Common myeloid progenitor, CD34-positive (primary cell): ENCODE results near the gene ITPK1.

Experiments
- CTCF ChIA-PET: fragments of 350-600 bp; sonication (Branson Sonifier 250); formaldehyde crosslinking; loops from one replicate; lab custom pipeline; 2021; ENCODE audit warnings: antibody characterized with exemption; lab: Charles Lee
- POLR2A ChIA-PET: fragments of 350-600 bp; sonication (Branson Sonifier 250); formaldehyde crosslinking; loops from one replicate; lab custom pipeline; 2021; ENCODE audit warnings: antibody characterized with exemption; lab: Charles Lee
- DNase-seq, 3 donors: peaks; one replicate each; pipeline versions ENCODE4 v3.0.0 to v3.0.0-alpha.2; 2013
- H3K27ac ChIP-seq, 2 experiments: 1 replicate in 1 of 2; 2 replicates in 1 of 2; pipeline ENCODE4 v1.7.0; 2013; ENCODE audit warnings: inconsistent platforms in 2 of 2, low read length in 2 of 2, mild to moderate bottlenecking in 2 of 2, low read depth in 1 of 2, moderate library complexity in 1 of 2; ENCODE audit not compliant: severe bottlenecking in 2 of 2, insufficient read depth in 1 of 2, poor library complexity in 1 of 2
- H3K27me3 ChIP-seq, 5 experiments: replicated peaks in 2 of 5; 1 replicate in 3 of 5; 2 replicates in 2 of 5; pipeline versions ENCODE4 v1.6.1 to v1.7.0; 2013; ENCODE audit warnings: low read length in 4 of 5, mild to moderate bottlenecking in 2 of 5, moderate library complexity in 2 of 5, inconsistent platforms in 1 of 5; ENCODE audit not compliant: insufficient read depth in 5 of 5, control insufficient read depth in 4 of 5
- H3K36me3 ChIP-seq, 4 experiments: 1 replicate in 2 of 4; 2 replicates in 2 of 4; pipeline versions ENCODE4 v1.6.1 to v1.7.0; 2013; ENCODE audit warnings: low read length in 3 of 4, control low read depth in 1 of 4, mild to moderate bottlenecking in 1 of 4; ENCODE audit not compliant: control insufficient read depth in 4 of 4, insufficient read depth in 4 of 4
- H3K4me1 ChIP-seq, 4 experiments: 1 replicate in 3 of 4; 2 replicates in 1 of 4; pipeline versions ENCODE4 v1.6.1 to v1.7.1; 2013; ENCODE audit warnings: low read length in 3 of 4, mild to moderate bottlenecking in 3 of 4, control low read depth in 1 of 4, inconsistent platforms in 1 of 4, moderate library complexity in 1 of 4; ENCODE audit not compliant: control insufficient read depth in 4 of 4, insufficient read depth in 4 of 4; ENCODE audit errors: control extremely low read depth in 1 of 4
- H3K4me3 ChIP-seq, 7 experiments: 1 replicate in 4 of 7; 2 replicates in 3 of 7; pipeline versions ENCODE4 v1.5.1 to v1.7.0; 2013; ENCODE audit warnings: mild to moderate bottlenecking in 7 of 7, low read length in 6 of 7, moderate library complexity in 6 of 7, inconsistent platforms in 2 of 7, low read depth in 2 of 7, control low read depth in 1 of 7; ENCODE audit not compliant: insufficient read depth in 4 of 7, control insufficient read depth in 1 of 7; ENCODE audit errors: extremely low read depth in 1 of 7
- H3K9me3 ChIP-seq, 5 experiments: 1 replicate in 4 of 5; 2 replicates in 1 of 5; pipeline versions ENCODE4 v1.6.1 to v1.7.1; 2013; ENCODE audit warnings: low read length in 4 of 5, mild to moderate bottlenecking in 2 of 5, inconsistent platforms in 1 of 5, low read depth in 1 of 5, moderate library complexity in 1 of 5; ENCODE audit not compliant: control insufficient read depth in 4 of 5, insufficient read depth in 2 of 5; ENCODE audit errors: control extremely low read depth in 1 of 5
- WGBS: methylation state at CpG from one replicate; pipeline ENCODE4 v1.1.5; 2013; ENCODE audit not compliant: insufficient coverage; 5-methylcytosine and 5-hydroxymethylcytosine counted together

Gene ITPK1

GRCh38 chr14:93007225-93007997, 108.3 kb downstream of the ITPK1 start:
- Histone ChIP-seq H3K9me3 (no peaks in the 10 kb centered on the region), H3K27ac (no peak overlapping the region), H3K4me3 (no peak overlapping the region), H3K27me3 (no peaks in the 10 kb centered on the region), H3K36me3 (peaks cover 0 to 8% (median 3%) of the 10 kb centered on the region in 4 experiments), H3K4me1 (peaks cover 0 to 13% (median 9%) of the 10 kb centered on the region in 4 experiments)
- ChIA-PET CTCF (interaction anchor here (1.4 kb wide), 1 partner anchor 101 kb away, joined by 3 read pairs; no protein-coding TSS in a partner anchor), POLR2A (no interaction called here)
- WGBS, result 95% methylated on average over 15 of the region's 15 CpGs
- no peak for DNase-seq

- ChIA-PET POLR2A (no interaction called here), CTCF (interaction anchor here (1.4 kb wide), 1 partner anchor 101 kb away, joined by 3 read pairs; no protein-coding TSS in a partner anchor)
- H3K9me3 ChIP-seq, result no peaks in the 10 kb centered on the region
- no peak overlapping the region for H3K4me3 ChIP-seq
- no peak for DNase-seq
- H3K27ac ChIP-seq, result no peak overlapping the region
- peaks cover 0 to 8% (median 3%) of the 10 kb centered on the region in 4 experiments for H3K36me3 ChIP-seq
- 43% methylated on average over 3 of the region's 6 CpGs for WGBS
- H3K4me1 ChIP-seq, result peaks cover 0 to 12% (median 9%) of the 10 kb centered on the region in 4 experiments
- H3K27me3 ChIP-seq, result no peaks in the 10 kb centered on the region
These were observed 109.1 kb downstream of the ITPK1 start for GRCh38 chr14:93006567-93007051.

GRCh38 chr14:93005838-93006237, 109.9 kb downstream of the ITPK1 start:
- Histone ChIP-seq H3K4me3 (no peak overlapping the region), H3K27ac (no peak overlapping the region), H3K9me3 (no peaks in the 10 kb centered on the region), H3K36me3 (peaks cover 0 to 8% (median 4%) of the 10 kb centered on the region in 4 experiments), H3K4me1 (peaks cover 0 to 8% (median 5%) of the 10 kb centered on the region in 4 experiments), H3K27me3 (no peaks in the 10 kb centered on the region)
- 95% methylated on average over 7 of the region's 8 CpGs for WGBS
- ChIA-PET POLR2A (no interaction called here), CTCF (interaction anchor here (1.0 to 1.4 kb wide), 2 partner anchors 19 to 102 kb away, joined by 3 read pairs; no protein-coding TSS in a partner anchor)
- no peak for DNase-seq

GRCh38 chr14:93005135-93005813, 110.5 kb downstream of the ITPK1 start:
- no peak overlapping the region for H3K4me3 ChIP-seq
- ChIA-PET POLR2A (no interaction called here), CTCF (interaction anchor here (1.0 kb wide), 1 partner anchor 18 kb away, joined by 3 read pairs; no protein-coding TSS in a partner anchor)
- no peak overlapping the region for H3K27ac ChIP-seq
- no peaks in the 10 kb centered on the region for H3K27me3 ChIP-seq
- DNase-seq, result no peak
- peaks cover 0 to 7% (median 4%) of the 10 kb centered on the region in 4 experiments for H3K36me3 ChIP-seq
- no peaks in the 10 kb centered on the region for H3K9me3 ChIP-seq
- H3K4me1 ChIP-seq, result peaks cover 0 to 8% (median 5%) of the 10 kb centered on the region in 4 experiments
- 99% methylated on average over 7 of the region's 7 CpGs for WGBS

GRCh38 chr14:93004699-93005082, 111.0 kb downstream of the ITPK1 start:
- Histone ChIP-seq H3K4me3 (no peak overlapping the region), H3K27ac (no peak overlapping the region), H3K4me1 (peaks cover 0 to 8% (median 5%) of the 10 kb centered on the region in 4 experiments), H3K9me3 (no peaks in the 10 kb centered on the region), H3K36me3 (peaks cover 0 to 6% (median 4%) of the 10 kb centered on the region in 4 experiments), H3K27me3 (no peaks in the 10 kb centered on the region)
- CTCF ChIA-PET, result no interaction called here
- POLR2A ChIA-PET, result no interaction called here
- WGBS, result 98% methylated on average over 6 of the region's 7 CpGs
- no peak for DNase-seq

- DNase-seq, result no peak
- H3K36me3 ChIP-seq, result peaks cover 0 to 10% (median 4%) of the 10 kb centered on the region in 4 experiments
- ChIA-PET POLR2A (no interaction called here), CTCF (no interaction called here)
- peaks cover 0 to 8% (median 5%) of the 10 kb centered on the region in 4 experiments for H3K4me1 ChIP-seq
- WGBS, result 94% methylated on average over 16 of the region's 18 CpGs
- no peaks in the 10 kb centered on the region for H3K27me3 ChIP-seq
- no peaks in the 10 kb centered on the region for H3K9me3 ChIP-seq
- no peak overlapping the region for H3K27ac ChIP-seq
- no peak overlapping the region for H3K4me3 ChIP-seq
These were observed 111.6 kb downstream of the ITPK1 start for GRCh38 chr14:93003945-93004698.
